NK-92 treated with Interleukin-12 subunit alpha and Interleukin-12 subunit beta, amount 100 ng/mL, for 24 hours (cell line): ENCODE results near the gene ADGRV1.

Experiments used
- DNase-seq: peaks from one replicate; lab custom pipeline; 2025; lab: John Stamatoyannopoulos, UW

ADGRV1 gene

GRCh38 chr5:90558344-90559192 is at the start of gene ADGRV1:
TSS of gene ADGRV1 (plus strand) at chr5:90558797. CDS start at chr5:90558896, 99 bp downstream.
- no peak for DNase-seq

GRCh38 chr5:90510438-90510837 is 48.2 kb upstream of the ADGRV1 start:
- DNase-seq = no peak

GRCh38 chr5:90514520-90514919 is 44.1 kb upstream of the ADGRV1 start:
- no peak for DNase-seq

- DNase-seq = no peak
Observed at GRCh38 chr5:90518661-90519060, 39.9 kb upstream of the ADGRV1 start.

GRCh38 chr5:90519081-90519480 is 39.5 kb upstream of the ADGRV1 start:
- DNase-seq = no peak

- DNase-seq = no peak
Observed at GRCh38 chr5:90528601-90529193, 29.9 kb upstream of the ADGRV1 start.

- DNase-seq = peak; percentile 94
Observed at GRCh38 chr5:90529194-90529938, 29.2 kb upstream of the ADGRV1 start, which contains the start of gene LYSMD3. TSS of gene LYSMD3 (minus strand) at chr5:90529584. CDS start at chr5:90525289, 4,295 bp downstream.

GRCh38 chr5:90529939-90530677 is 28.5 kb upstream of the ADGRV1 start:
- peak; percentile 45 for DNase-seq

- no peak for DNase-seq
Observed at GRCh38 chr5:90530736-90531487, 27.7 kb upstream of the ADGRV1 start.

GRCh38 chr5:90533794-90534193 is 24.8 kb upstream of the ADGRV1 start:
- no peak for DNase-seq

GRCh38 chr5:90534922-90535321 is 23.7 kb upstream of the ADGRV1 start:
- no peak for DNase-seq

GRCh38 chr5:90542827-90543519 is 15.6 kb upstream of the ADGRV1 start:
- no peak for DNase-seq

GRCh38 chr5:90545511-90545910 is 13.1 kb upstream of the ADGRV1 start:
- DNase-seq = no peak

- no peak for DNase-seq
Observed at GRCh38 chr5:90546216-90546837, 12.3 kb upstream of the ADGRV1 start.

GRCh38 chr5:90547072-90547536 is 11.5 kb upstream of the ADGRV1 start:
- DNase-seq = no peak

GRCh38 chr5:90548069-90548593 is 10.5 kb upstream of the ADGRV1 start:
- DNase-seq = no peak

GRCh38 chr5:90549223-90549622 is 9.4 kb upstream of the ADGRV1 start:
- no peak for DNase-seq

- DNase-seq = no peak
Observed at GRCh38 chr5:90549729-90550275, 8.8 kb upstream of the ADGRV1 start.

- DNase-seq = no peak
Observed at GRCh38 chr5:90550963-90551362, 7.6 kb upstream of the ADGRV1 start.
